K562 (cell line): ENCODE measurements around the gene ZNF529. TPM values are rescaled to one million over a fixed set of nuclear protein-coding genes. Genes with fewer than 3 reads are reported as not detected.

Source experiments
- ELK1 ChIP-seq: sonication (generic); formaldehyde crosslinking; IDR thresholded peaks from 2 replicates; pipeline ENCODE4 v1.8.1; 2022; ENCODE audit warnings: missing genetic modification reagents
- MGA ChIP-seq: fragments of 450-650 bp; IDR thresholded peaks from 2 replicates; pipeline ENCODE4 v1.6.1; 2016; ENCODE audit warnings: mild to moderate bottlenecking, moderate library complexity
- ZNF280A ChIP-seq: fragments of 450-650 bp; IDR thresholded peaks from 2 replicates; pipeline ENCODE4 v1.6.1; 2018; ENCODE audit warnings: mild to moderate bottlenecking, low read depth; ENCODE audit not compliant: partially characterized antibody
- ZNF609 ChIP-seq: sonication (generic); formaldehyde crosslinking; IDR thresholded peaks from 2 replicates; pipeline ENCODE4 v1.8.1; 2023; ENCODE audit warnings: missing genetic modification reagents, mild to moderate bottlenecking, borderline replicate concordance
- polyA plus RNA-seq, 8 experiments: library from polyadenylated mRNA; depleted of rRNA in 4 of 8; stranded (reverse) in 5 of 8; unstranded in 3 of 8; fragments of >200 nt; fragmentation: Nextera tagmentation in 2 of 8; fragmentation: Illumina TruSeq in 1 of 8; extraction: Ambion mirVana in 2 of 8; extraction: Trizol in 1 of 8; gene quantifications; 2 replicates each; pipeline versions ENCODE4 v1.2.1 to v1.2.3, GENCODE V29; 2011 to 2014; ENCODE audit warnings: inconsistent platforms in 1 of 8, missing spikeins in 1 of 8
- total RNA-seq, 7 experiments: library from RNA; depleted of rRNA in 6 of 7; stranded (reverse); fragments of >200 nt in 6 of 7; fragmentation: Illumina TruSeq in 2 of 7; extraction: Trizol in 2 of 7; gene quantifications; 2 replicates each; pipeline versions ENCODE4 v1.2.1 to v1.2.3, GENCODE V29; 2011 to 2021; ENCODE audit warnings: low replicate concordance in 1 of 7

The ZNF529 gene
- total and polyA plus RNA-seq, 9 of the 15 experiments (the other 6 are each of a cell fraction or from before 2014, with no cell fraction given), result 2.4 to 12.6 (median 6.3) TPM

- TF ChIP-seq ZNF609 (CRISPR knock-in tag), result no peak
- no peak for TF ChIP-seq ELK1 (CRISPR knock-in tag)
- no peak for TF ChIP-seq ZNF280A
- TF ChIP-seq MGA, result peak; percentile 82
These were observed 44.7 kb downstream of the ZNF529 start, which contains the start of gene ZNF260 (continued) for GRCh38 chr19:36528194-36528920.
